Motor neuron (in vitro differentiated cells): Measurements from ENCODE around the gene GRHPR. TPM values are rescaled to one million over a fixed set of nuclear protein-coding genes. Genes with fewer than 3 reads are reported as not detected.

Experiments used
- ATAC-seq, 8 experiments: fragments of 200-7000 bp; cut with Tn5 transposase; replicated peaks in 6 of 8; 2 replicates each; pipeline ENCODE4 v1.8.0; 2021; ENCODE audit warnings: mild to moderate bottlenecking in 8 of 8, moderate library complexity in 8 of 8
- H3K27ac ChIP-seq, 2 donors: fragments of 250-450 bp; sonication (Bioruptor Pico); 2 replicates each; pipeline ENCODE4 v1.9.0; 2021; ENCODE audit warnings: antibody characterized with exemption in 2 of 2, mild to moderate bottlenecking in 2 of 2, moderate library complexity in 1 of 2
- H3K4me1 ChIP-seq, 2 donors: fragments of 250-450 bp; sonication (Bioruptor Pico); replicated peaks in 1 of 2; 2 replicates each; pipeline ENCODE4 v1.6.1; 2021; ENCODE audit warnings: antibody characterized with exemption in 2 of 2, mild to moderate bottlenecking in 2 of 2, moderate library complexity in 1 of 2
- H3K4me3 ChIP-seq, 5 donors: fragments of 250-450 bp; sonication (Bioruptor Pico); 2 replicates each; pipeline ENCODE4 v1.9.0; 2021; ENCODE audit warnings: antibody characterized with exemption in 5 of 5, mild to moderate bottlenecking in 5 of 5, moderate library complexity in 4 of 5
- WGBS, 10 experiments: fragments of 450-650 bp; shearing (Covaris generic); methylation state at CpG; one replicate each; pipeline ENCODE4 v1.0.0; 2022; 5-methylcytosine and 5-hydroxymethylcytosine counted together
- in situ Hi-C, 9 experiments: fragments of 400-800 bp; cut with MboI; loops; one replicate each; pipeline ENCODE4 v1.15.0; 2021; ENCODE audit warnings: low sequenced_read_pairs in 9 of 9, low pct_unique_long_range_greater_than_20kb in 2 of 9; ENCODE audit not compliant: unreplicated experiment in 9 of 9
- total RNA-seq, 8 experiments: library from RNA; unstranded; fragments of 300-600 nt; gene quantifications; 2 replicates each; pipeline versions ENCODE4 v1.2.3 to v1.2.4, GENCODE V29; 2022

GRHPR gene
- total RNA-seq, 8 experiments from 2014 or later, result 69.7 to 150 (median 102) TPM

GRCh38 chr9:37449862-37450632, 27.6 kb downstream of the GRHPR start:
- Histone ChIP-seq H3K4me3 (no peak overlapping the region), H3K4me1 (no peaks in the 10 kb centered on the region), H3K27ac (no peak overlapping the region)
- in situ Hi-C loops, result no loop called here
- WGBS, 10 experiments, result 71 to 100% (median 80%) methylated on average over 4 to 12 of the region's 12 CpGs
- peak in 5 of 8 experiments; percentile 49 to 93 (median 76) for ATAC-seq

DNA sequence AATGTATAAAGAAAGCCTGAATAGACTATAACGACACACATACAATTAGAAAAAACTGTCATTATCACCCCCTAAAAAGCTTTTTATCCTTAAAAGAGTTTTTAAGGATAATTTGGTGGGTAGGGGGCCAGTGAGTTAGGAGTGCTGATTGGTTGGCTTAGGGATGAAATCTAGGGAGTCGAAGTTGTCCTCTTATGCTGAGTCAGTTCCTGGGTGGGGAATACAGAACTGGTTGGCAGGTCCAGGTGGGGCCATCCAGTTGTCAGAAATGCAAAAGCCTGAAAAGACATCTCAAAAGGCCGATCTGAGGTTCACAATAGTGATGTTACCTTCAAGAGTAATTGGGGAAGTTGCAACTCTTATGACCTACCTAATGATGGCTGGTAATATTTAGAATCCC, 29.1 kb downstream of the GRHPR start:
- ATAC-seq, result no peak
- Histone ChIP-seq H3K27ac (no peak overlapping the region), H3K4me3 (no peak overlapping the region), H3K4me1 (no peaks in the 10 kb centered on the region)
- WGBS, 10 experiments, result 74 to 100% (median 90%) methylated on average over 1 to 3 of the region's 3 CpGs; no CpG with 5 or more reads in 1 of the 10 experiments
- in situ Hi-C loops, result no loop called here

- ATAC-seq, result no peak
- Histone ChIP-seq H3K4me3 (no peak overlapping the region), H3K27ac (no peak overlapping the region), H3K4me1 (no peaks in the 10 kb centered on the region)
- in situ Hi-C loops, result no loop called here
- 17 to 100% (median 67%) methylated on average over 1 of the region's 1 CpG; no CpG with 5 or more reads in 5 of the 10 experiments for WGBS, 10 experiments
Measured at GRCh38 chr9:37452611-37453010, 30.1 kb downstream of the GRHPR start.

DNA sequence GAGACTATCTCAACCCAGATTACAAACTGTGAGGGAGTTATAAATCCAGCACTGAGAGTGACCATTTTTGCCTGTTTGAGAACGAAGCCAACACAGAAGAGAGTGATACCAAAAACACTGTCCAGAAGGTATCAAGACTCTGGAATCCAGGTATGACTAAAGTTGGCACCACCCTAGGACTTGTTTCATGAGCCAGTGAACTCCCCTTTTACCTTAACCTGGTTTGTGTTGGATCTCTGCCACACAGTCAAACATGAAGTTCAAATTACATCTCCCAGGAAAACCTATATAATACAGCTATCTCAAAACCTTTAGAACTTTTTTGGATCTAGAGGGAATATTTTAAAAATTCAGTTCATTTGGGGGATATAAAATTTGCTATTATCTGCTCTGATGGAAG, 31.3 kb downstream of the GRHPR start:
- in situ Hi-C loops, result no loop called here
- H3K4me3 ChIP-seq, result no peak overlapping the region
- no peak overlapping the region for H3K27ac ChIP-seq
- no peak for ATAC-seq
- H3K4me1 ChIP-seq, result no peaks in the 10 kb centered on the region
- 90 to 100% (median 100%) methylated on average over 1 of the region's 1 CpG; no CpG with 5 or more reads in 6 of the 10 experiments for WGBS, 10 experiments

DNA sequence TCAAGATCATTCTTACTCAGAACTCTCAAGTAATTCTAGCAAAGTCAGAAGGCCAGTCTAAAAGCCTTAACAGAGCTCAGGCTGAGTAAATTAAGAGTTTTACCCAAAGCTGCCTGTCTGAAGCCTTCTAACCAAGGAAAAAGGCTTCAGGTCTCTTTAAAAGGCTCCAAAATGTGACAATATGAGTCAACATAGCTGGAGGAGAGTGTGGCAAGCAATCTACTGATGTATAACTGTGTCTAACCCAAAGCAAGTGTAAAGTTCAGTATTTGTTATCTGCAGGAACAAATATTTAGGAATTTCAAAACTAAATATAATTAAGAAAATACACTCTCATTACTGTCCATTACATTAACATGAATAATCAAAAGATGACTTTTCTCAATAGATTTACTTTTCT, 31.7 kb downstream of the GRHPR start:
- no peak for ATAC-seq
- in situ Hi-C loops, result no loop called here
- H3K4me1 ChIP-seq, result no peaks in the 10 kb centered on the region
- no peak overlapping the region for H3K27ac ChIP-seq
- H3K4me3 ChIP-seq, result no peak overlapping the region

- H3K27ac ChIP-seq, result no peak overlapping the region
- in situ Hi-C loops, result no loop called here
- H3K4me3 ChIP-seq, result no peak overlapping the region
- WGBS, 10 experiments, result 60 to 100% (median 93%) methylated on average over 1 to 7 of the region's 7 CpGs; no CpG with 5 or more reads in 1 of the 10 experiments
- no peak for ATAC-seq
- no peaks in the 10 kb centered on the region for H3K4me1 ChIP-seq
Measured at GRCh38 chr9:37455884-37456647, 33.6 kb downstream of the GRHPR start.

DNA sequence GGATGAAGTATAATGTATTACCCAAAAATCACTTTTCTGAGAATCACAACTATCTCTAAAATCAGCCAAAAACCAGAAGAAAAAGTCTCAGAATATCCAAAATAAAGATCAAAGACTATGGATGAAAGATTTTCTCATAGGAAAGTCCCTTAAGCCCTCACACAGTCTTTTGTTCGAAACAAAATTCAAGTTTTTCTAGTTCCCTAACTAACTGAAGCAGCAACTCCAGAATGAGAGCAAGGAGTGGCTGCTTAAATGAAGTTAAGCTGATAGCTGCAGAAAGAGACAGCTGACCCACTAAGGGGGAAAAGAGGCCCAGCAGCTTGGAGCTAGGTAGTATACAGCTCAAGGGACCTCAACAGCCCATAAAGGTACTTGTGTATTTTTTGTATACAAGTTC, 34.3 kb downstream of the GRHPR start:
- no peak for ATAC-seq
- in situ Hi-C loops, result no loop called here
- WGBS, 10 experiments, result 40 to 100% (median 100%) methylated on average over 1 of the region's 1 CpG; no CpG with 5 or more reads in 3 of the 10 experiments
- no peaks in the 10 kb centered on the region for H3K4me1 ChIP-seq
- no peak overlapping the region for H3K27ac ChIP-seq
- H3K4me3 ChIP-seq, result no peak overlapping the region

DNA sequence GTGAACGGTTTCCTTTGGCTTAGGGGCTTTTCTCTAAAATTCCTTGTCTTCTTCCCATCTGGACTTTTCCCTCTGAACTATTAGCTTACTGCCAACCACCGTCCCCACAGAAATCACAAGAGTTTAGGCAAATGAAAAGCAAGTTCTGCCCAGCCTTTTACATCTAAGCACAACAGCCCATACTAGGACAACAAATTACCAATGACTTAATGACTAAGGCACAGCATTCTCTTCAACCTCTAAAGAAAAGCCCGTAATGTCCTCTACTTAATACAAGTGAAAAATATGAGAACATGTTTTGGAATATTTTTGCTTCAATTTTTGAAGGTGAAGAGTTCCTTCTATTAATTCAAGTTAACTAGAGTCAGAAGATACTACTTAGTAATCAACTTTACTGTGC, 41.5 kb downstream of the GRHPR start:
- in situ Hi-C loops, result no loop called here
- 0 to 56% (median 16%) methylated on average over 1 to 3 of the region's 3 CpGs; no CpG with 5 or more reads in 1 of the 10 experiments for WGBS, 10 experiments
- peaks cover 0 to 10% of the 10 kb centered on the region in 2 donors for H3K4me1 ChIP-seq
- no peak for ATAC-seq
- no peak overlapping the region for H3K27ac ChIP-seq
- peak overlapping the region; percentile 83 to 98 (median 92) for H3K4me3 ChIP-seq

- H3K4me3 ChIP-seq, result peak overlapping the region; percentile 83 to 98 (median 92)
- peaks cover 0 to 10% of the 10 kb centered on the region in 2 donors for H3K4me1 ChIP-seq
- in situ Hi-C loops, result no loop called here
- 0 to 3% (median 0%) methylated on average over 1 to 9 of the region's 47 CpGs; no CpG with 5 or more reads in 2 of the 10 experiments for WGBS, 10 experiments
- peak; percentile 18 to 56 (median 46) for ATAC-seq
- H3K27ac ChIP-seq, result peak overlapping the region; percentile 95 to 97
Measured at GRCh38 chr9:37464426-37465248, 42.1 kb downstream of the GRHPR start.

DNA sequence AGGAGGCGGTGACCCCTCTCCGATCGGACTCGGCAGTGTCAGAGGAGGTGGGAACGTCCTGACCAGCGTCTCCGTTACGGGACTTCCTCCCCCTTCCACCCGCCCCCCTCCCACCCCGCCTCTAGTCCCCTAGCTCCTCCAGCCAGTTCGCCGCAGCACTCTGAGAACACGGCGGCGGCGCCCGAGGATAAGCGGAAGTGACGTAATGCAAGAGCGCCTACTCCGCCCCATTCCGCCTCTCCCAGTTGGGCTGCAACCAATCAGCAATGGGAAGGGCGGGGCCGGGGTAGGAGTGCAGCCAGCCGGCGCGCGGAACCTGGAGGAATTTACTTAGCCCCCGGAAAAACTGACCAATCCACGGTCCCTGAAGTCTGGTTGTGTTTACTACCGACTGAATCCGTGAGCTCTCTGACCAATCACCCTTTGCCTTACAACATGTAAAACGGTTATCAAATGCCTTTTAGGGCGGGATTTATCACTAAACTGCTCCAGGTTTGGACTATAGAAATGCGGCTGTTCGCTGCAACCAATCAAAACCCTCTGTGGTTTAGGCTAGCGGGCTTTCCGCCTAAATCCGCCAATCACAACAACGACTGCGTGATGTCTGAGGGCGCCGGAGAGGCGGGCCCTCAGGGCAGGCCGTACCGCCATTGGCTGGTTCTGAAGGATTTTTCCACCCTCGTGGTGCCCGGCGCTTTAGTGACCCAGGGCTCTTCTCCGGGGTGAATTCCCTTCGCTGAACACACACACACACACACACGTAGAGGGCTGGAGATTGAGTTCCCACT, 42.9 kb downstream of the GRHPR start, which contains the start of gene ZBTB5:
Gene ZBTB5 (minus strand): TSS at position 202 of the 788 bp plus-strand sequence. CDS start 22,899 bp downstream, outside the sequence.
- ATAC-seq, result peak; percentile 72 to 85 (median 82)
- H3K27ac ChIP-seq, result peak within 1 kb of the TSS; percentile 95 to 97
- peaks cover 0 to 10% of the 10 kb centered on the region in 2 donors for H3K4me1 ChIP-seq
- WGBS, 10 experiments, result 0 to 5% (median 0%) methylated on average over 1 to 7 of the region's 52 CpGs; no CpG with 5 or more reads in 5 of the 10 experiments
- in situ Hi-C loops, result no loop called here
- H3K4me3 ChIP-seq, result peak within 1 kb of the TSS; percentile 83 to 98 (median 92)

DNA sequence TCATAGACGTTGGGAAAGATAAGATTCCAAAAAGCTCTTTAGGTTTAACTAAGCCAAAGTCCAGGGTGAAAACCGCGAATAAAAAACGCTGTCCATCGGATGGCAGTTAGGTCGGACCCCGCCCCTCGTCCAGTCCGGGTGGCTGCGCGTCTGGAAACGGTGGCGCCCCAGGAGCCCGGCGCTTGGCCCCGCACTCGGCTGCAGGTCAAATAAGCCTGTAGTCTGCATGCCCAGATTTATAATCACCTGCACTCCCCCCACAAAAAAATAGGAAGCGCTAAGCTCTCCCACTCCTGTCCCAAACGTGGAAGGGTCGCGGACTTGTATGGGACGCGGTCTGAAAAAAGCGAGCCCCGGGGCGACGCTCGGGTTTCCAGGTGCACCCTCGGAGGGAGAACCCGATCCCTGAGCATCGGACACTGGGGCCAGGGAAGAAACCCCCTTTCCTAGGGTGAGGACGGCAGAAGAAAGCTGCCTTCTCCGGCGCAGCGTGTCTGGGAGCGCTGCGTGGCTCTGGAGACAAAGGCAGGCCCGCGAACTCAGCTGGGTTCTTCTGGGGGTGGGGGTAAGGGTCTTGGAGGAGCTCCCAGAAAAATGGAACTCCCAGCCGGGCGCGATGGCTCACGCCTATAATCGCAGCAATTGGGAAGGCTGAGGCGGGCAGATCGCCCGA, 43.7 kb downstream of the GRHPR start:
- H3K4me1 ChIP-seq, result peaks cover 0 to 10% of the 10 kb centered on the region in 2 donors
- peak overlapping the region; percentile 95 to 97 for H3K27ac ChIP-seq
- H3K4me3 ChIP-seq, result peak overlapping the region; percentile 83 to 98 (median 92)
- WGBS, 10 experiments, result 0 to 3% (median 0%) methylated on average over 1 to 14 of the region's 47 CpGs; no CpG with 5 or more reads in 2 of the 10 experiments
- in situ Hi-C loops, result no loop called here
- peak; percentile 10 to 27 (median 18) for ATAC-seq
